Mammary microvascular endothelial cell (primary cell): ENCODE measurements around the gene TNFRSF19. TPM values are rescaled to one million over a fixed set of nuclear protein-coding genes. Genes with fewer than 3 reads are reported as not detected.

Experiments used
- total RNA-seq: library from RNA; depleted of rRNA; stranded (reverse); fragments of >200 nt; gene quantifications from 2 replicates; pipeline ENCODE4 v1.2.3, GENCODE V29; 2015

TNFRSF19 gene
- total RNA-seq = under 0.01 and 0.20 TPM in 2 replicates

DNA sequence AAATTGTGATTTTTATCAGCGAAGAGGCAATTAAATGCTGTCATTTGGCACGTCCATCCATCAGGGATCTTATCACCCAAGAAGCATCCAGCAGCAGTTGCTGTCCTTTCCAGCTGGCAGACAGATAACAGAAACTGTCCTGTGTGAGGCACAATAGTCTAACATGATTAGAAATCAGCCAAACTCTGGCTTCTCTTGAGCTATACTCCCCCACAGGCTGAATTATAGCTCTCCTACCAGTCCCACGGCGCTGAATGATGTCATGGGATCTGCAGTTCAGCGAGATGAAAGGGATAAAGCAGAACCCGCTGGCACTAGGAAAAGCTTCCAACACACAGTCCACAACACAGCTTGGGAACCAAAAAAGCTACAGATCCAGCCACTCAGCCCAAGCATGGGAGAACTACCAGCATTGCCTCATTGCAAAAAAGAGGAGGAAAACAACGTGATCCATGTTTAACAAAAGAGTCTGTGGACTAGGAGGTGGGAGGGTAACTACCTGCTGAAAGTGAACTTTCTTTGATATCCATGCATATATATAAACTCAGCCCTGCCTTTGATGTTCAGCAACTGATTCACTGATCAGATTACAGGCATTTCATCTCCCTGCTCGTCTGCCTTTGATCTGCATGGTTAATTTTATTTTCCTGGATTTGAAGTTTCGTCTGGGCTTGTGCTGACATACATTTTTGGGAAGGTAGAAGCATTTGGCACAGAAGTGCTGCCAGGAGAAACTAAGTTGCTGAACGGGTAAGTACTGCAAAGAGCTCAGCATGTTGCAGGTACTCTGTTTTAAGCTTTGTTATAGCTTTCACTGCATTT, at the start of gene TNFRSF19:
TNFRSF19 (plus strand) TSS at position 314 of the 822 bp plus-strand sequence. CDS start 19,772 bp downstream, outside the sequence.

Other genes with a start within 250 kb of the TNFRSF19 start
- gene SACS, start 136.7 kb upstream of the TNFRSF19 start, total RNA-seq = 36.4 and 48.8 TPM in 2 replicates